ENCODE measurements around the gene PPP1R14B.

GRCh38 chr11:64292460-64293254 lies 45.9 kb upstream of the PPP1R14B start:
- TF ChIP-seq CTCF (IDR thresholded peaks at IDR 0.05) = no peak
- TF ChIP-seq POLR2A (IDR thresholded peaks at IDR 0.05) = no peak
- no peak for TF ChIP-seq POLR2AphosphoS5 (IDR thresholded peaks at IDR 0.05)
- no peak for TF ChIP-seq EP300 (IDR thresholded peaks at IDR 0.05)
